Breast epithelium (tissue), 4 donors: ENCODE measurements around the gene ROR1. TPM values are rescaled to one million over a fixed set of nuclear protein-coding genes. Genes with fewer than 3 reads are reported as not detected.

Experiments used
- DNase-seq, 2 donors: peaks; one replicate each; pipeline ENCODE4 v3.0.0-alpha.2; 2019; ENCODE audit warnings: low spot score in 2 of 2
- H3K27ac ChIP-seq, 2 donors: fragments of 200-600 bp; sonication (generic) in 1 of 2; one replicate each; pipeline ENCODE4 v1.5.1; 2016 to 2019; ENCODE audit warnings: mild to moderate bottlenecking in 1 of 2
- H3K27me3 ChIP-seq, 2 donors: fragments of 200-600 bp; sonication (generic) in 1 of 2; one replicate each; pipeline versions ENCODE4 v1.5.1 to v1.6.0; 2017 to 2019; ENCODE audit warnings: control low read depth in 1 of 2, mild to moderate bottlenecking in 1 of 2
- H3K36me3 ChIP-seq: fragments of 200-600 bp; one replicate; pipeline ENCODE4 v1.5.1; 2019
- H3K4me1 ChIP-seq, 2 donors: fragments of 200-600 bp; sonication (generic); one replicate each; pipeline ENCODE4 v1.5.1; 2016 to 2019; ENCODE audit warnings: control low read depth in 1 of 2
- H3K4me3 ChIP-seq, 3 donors: fragments of 200-600 bp; sonication (generic); 1 replicate in 2 of 3; 2 replicates in 1 of 3; pipeline ENCODE4 v1.5.1; 2016 to 2019; ENCODE audit warnings: mild to moderate bottlenecking in 3 of 3, moderate library complexity in 2 of 3
- H3K9me3 ChIP-seq, 2 donors: fragments of 200-600 bp; sonication (generic) in 1 of 2; one replicate each; pipeline ENCODE4 v1.5.1; 2016 to 2019; ENCODE audit warnings: control low read depth in 1 of 2
- POLR2A ChIP-seq: fragments of 450-650 bp; IDR thresholded peaks from one replicate; pipeline ENCODE4 v1.6.1; 2016; ENCODE audit warnings: antibody characterized with exemption, mild to moderate bottlenecking, moderate library complexity
- POLR2AphosphoS5 ChIP-seq, 3 donors: sonication (generic); formaldehyde crosslinking; IDR thresholded peaks; one replicate each; pipeline ENCODE4 v1.6.1; 2017; ENCODE audit warnings: antibody characterized with exemption in 3 of 3
- intact Hi-C: fragments of 100-400 bp; cut with DNase I; formaldehyde crosslinking; loops from one replicate; pipeline ENCODE4 v1.15.1; 2023; ENCODE audit warnings: low total_unique reads
- total RNA-seq, 3 donors: library from RNA; depleted of rRNA; stranded (reverse); fragments of >200 nt; gene quantifications; one replicate each; pipeline ENCODE4 v1.1.0, GENCODE V29; 2016
- TF ChIP-seq, protein P1 (sequence below), 3 donors: fragments of 450-650 bp; IDR thresholded peaks; one replicate each; pipeline ENCODE4 v1.5.1; 2016 to 2017; ENCODE audit warnings: antibody characterized with exemption in 3 of 3, mild to moderate bottlenecking in 3 of 3, moderate library complexity in 3 of 3

The ROR1 gene
- total RNA-seq, 3 donors from 2014 or later, result 5.9 to 11.6 (median 7.7) TPM

DNA sequence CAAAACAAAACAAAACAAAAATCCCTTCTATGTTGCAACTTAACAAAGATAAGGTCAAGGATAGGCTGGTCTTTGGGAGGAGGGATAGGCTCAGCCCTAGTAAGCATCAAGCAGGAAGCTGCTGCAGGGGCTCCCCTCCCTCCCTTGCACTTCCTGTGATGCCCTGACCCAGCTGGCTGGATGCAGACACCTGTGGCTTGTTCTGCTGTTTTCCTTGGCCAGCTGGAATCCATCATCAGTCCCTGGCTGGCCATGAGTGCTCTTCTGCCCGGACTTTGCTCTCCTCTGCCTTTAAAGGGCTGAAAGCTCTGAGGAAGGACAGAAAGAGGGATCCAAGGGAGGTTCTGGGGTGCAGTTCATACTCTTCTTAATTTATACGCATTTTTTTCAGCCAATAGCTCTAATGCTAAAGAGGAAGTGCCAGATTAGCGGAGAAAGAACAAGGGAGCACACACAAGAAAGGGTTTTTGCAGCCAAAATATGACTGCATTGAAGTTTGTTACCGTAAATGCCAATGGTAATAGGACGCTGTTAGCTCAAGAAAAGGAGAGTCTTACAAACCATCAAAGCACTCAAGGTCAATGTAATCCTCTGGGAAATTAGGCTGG is 409.7 kb downstream of the ROR1 start:
- Histone ChIP-seq H3K27ac (no peak overlapping the region), H3K4me3 (no peak overlapping the region), H3K4me1 (no peaks in the 10 kb centered on the region), H3K36me3 (no peaks in the 10 kb centered on the region), H3K27me3 (no peaks in the 10 kb centered on the region), H3K9me3 (no peaks in the 10 kb centered on the region)
- intact Hi-C loops, result no loop called here
- TF ChIP-seq, protein P1, sequence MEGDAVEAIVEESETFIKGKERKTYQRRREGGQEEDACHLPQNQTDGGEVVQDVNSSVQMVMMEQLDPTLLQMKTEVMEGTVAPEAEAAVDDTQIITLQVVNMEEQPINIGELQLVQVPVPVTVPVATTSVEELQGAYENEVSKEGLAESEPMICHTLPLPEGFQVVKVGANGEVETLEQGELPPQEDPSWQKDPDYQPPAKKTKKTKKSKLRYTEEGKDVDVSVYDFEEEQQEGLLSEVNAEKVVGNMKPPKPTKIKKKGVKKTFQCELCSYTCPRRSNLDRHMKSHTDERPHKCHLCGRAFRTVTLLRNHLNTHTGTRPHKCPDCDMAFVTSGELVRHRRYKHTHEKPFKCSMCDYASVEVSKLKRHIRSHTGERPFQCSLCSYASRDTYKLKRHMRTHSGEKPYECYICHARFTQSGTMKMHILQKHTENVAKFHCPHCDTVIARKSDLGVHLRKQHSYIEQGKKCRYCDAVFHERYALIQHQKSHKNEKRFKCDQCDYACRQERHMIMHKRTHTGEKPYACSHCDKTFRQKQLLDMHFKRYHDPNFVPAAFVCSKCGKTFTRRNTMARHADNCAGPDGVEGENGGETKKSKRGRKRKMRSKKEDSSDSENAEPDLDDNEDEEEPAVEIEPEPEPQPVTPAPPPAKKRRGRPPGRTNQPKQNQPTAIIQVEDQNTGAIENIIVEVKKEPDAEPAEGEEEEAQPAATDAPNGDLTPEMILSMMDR (IDR thresholded peaks at IDR 0.05), result no peak
- no peak for TF ChIP-seq POLR2AphosphoS5 (IDR thresholded peaks at IDR 0.05)
- TF ChIP-seq POLR2A, result no peak
- no peak for DNase-seq

DNA sequence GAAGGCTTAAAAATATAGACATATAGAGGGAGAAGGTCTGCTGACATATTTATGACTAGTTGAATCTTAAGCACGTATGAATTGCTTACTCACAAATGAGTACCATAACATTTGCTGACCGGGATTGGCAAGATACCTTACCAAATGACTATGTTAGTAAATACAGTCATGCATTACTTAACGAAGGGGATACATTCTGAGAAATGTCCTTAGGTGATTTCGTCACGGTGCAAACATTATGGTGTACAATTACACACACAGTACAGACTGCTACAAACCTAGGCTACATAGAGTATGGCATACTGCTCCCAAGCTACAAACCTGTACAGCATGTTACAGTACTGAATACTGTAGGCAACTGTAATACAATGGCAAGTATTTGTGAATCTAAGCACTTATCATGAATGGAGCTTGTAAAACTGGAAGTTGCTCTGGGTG is 410.2 kb downstream of the ROR1 start:
- DNase-seq, result no peak
- no peaks in the 10 kb centered on the region for H3K27me3 ChIP-seq
- no peaks in the 10 kb centered on the region for H3K4me1 ChIP-seq
- no peak overlapping the region for H3K4me3 ChIP-seq
- no peak for TF ChIP-seq POLR2AphosphoS5 (IDR thresholded peaks at IDR 0.05)
- TF ChIP-seq POLR2A, result no peak
- TF ChIP-seq, protein P1 (IDR thresholded peaks at IDR 0.05), result no peak
- no peaks in the 10 kb centered on the region for H3K36me3 ChIP-seq
- H3K27ac ChIP-seq, result no peak overlapping the region
- no peaks in the 10 kb centered on the region for H3K9me3 ChIP-seq
- intact Hi-C loops, result no loop called here

GRCh38 chr1:64186138-64186897 is 412.5 kb downstream of the ROR1 start:
- Histone ChIP-seq H3K36me3 (no peaks in the 10 kb centered on the region), H3K4me3 (no peak overlapping the region), H3K4me1 (no peaks in the 10 kb centered on the region), H3K27me3 (no peaks in the 10 kb centered on the region), H3K9me3 (no peaks in the 10 kb centered on the region), H3K27ac (no peak overlapping the region)
- intact Hi-C loops, result no loop called here
- no peak for DNase-seq
- no peak for TF ChIP-seq POLR2AphosphoS5 (IDR thresholded peaks at IDR 0.05)
- TF ChIP-seq, protein P1 (IDR thresholded peaks at IDR 0.05), result no peak
- no peak for TF ChIP-seq POLR2A

- Histone ChIP-seq H3K4me3 (no peak overlapping the region), H3K27me3 (no peaks in the 10 kb centered on the region), H3K4me1 (no peaks in the 10 kb centered on the region), H3K9me3 (no peaks in the 10 kb centered on the region), H3K36me3 (no peaks in the 10 kb centered on the region), H3K27ac (no peak overlapping the region)
- intact Hi-C loops, result no loop called here
- no peak for TF ChIP-seq POLR2AphosphoS5 (IDR thresholded peaks at IDR 0.05)
- no peak for TF ChIP-seq POLR2A
- TF ChIP-seq, protein P1 (IDR thresholded peaks at IDR 0.05), result no peak
- no peak for DNase-seq
These were observed 413.1 kb downstream of the ROR1 start for GRCh38 chr1:64186898-64187280.

GRCh38 chr1:64187646-64188045 is 413.8 kb downstream of the ROR1 start:
- TF ChIP-seq, protein P1 (IDR thresholded peaks at IDR 0.05), result no peak
- TF ChIP-seq POLR2AphosphoS5 (IDR thresholded peaks at IDR 0.05), result no peak
- TF ChIP-seq POLR2A, result no peak
- no peaks in the 10 kb centered on the region for H3K36me3 ChIP-seq
- H3K27me3 ChIP-seq, result no peaks in the 10 kb centered on the region
- H3K9me3 ChIP-seq, result no peaks in the 10 kb centered on the region
- no peak for DNase-seq
- no peak overlapping the region for H3K4me3 ChIP-seq
- no peak overlapping the region for H3K27ac ChIP-seq
- H3K4me1 ChIP-seq, result no peaks in the 10 kb centered on the region
- intact Hi-C loops, result no loop called here
